SK-N-DZ (cell line): Measurements from ENCODE around the gene PCNX1.

Experiments
- DNase-seq: peaks from one replicate; pipeline ENCODE4 v3.0.0-alpha.2; 2015; ENCODE audit warnings: low spot score

Gene PCNX1

GRCh38 chr14:70957710-70958109, 50.5 kb downstream of the PCNX1 start:
- DNase-seq, result no peak

- no peak for DNase-seq
These were observed 55.7 kb downstream of the PCNX1 start for GRCh38 chr14:70962935-70963334.

GRCh38 chr14:70964492-70964891, 57.2 kb downstream of the PCNX1 start:
- DNase-seq, result no peak

- DNase-seq, result no peak
These were observed 64.3 kb downstream of the PCNX1 start for GRCh38 chr14:70971560-70971959.

GRCh38 chr14:70972107-70972976, 65.1 kb downstream of the PCNX1 start:
- DNase-seq, result peak; percentile 74

- no peak for DNase-seq
These were observed 69.3 kb downstream of the PCNX1 start for GRCh38 chr14:70976591-70976990.

GRCh38 chr14:70981000-70981952, 74.0 kb downstream of the PCNX1 start:
- DNase-seq, result no peak

GRCh38 chr14:70982200-70982599, 74.9 kb downstream of the PCNX1 start:
- no peak for DNase-seq

GRCh38 chr14:70987041-70987440, 79.8 kb downstream of the PCNX1 start:
- DNase-seq, result no peak

GRCh38 chr14:70988452-70988851, 81.2 kb downstream of the PCNX1 start:
- no peak for DNase-seq

- no peak for DNase-seq
These were observed 86.7 kb downstream of the PCNX1 start for GRCh38 chr14:70993931-70994330.

GRCh38 chr14:70995211-70995610, 88.0 kb downstream of the PCNX1 start:
- no peak for DNase-seq

GRCh38 chr14:70995671-70996070, 88.4 kb downstream of the PCNX1 start:
- DNase-seq, result no peak

GRCh38 chr14:70999117-70999516, 91.9 kb downstream of the PCNX1 start:
- DNase-seq, result no peak

GRCh38 chr14:71000091-71000490, 92.8 kb downstream of the PCNX1 start:
- DNase-seq, result no peak

GRCh38 chr14:71001742-71002141, 94.5 kb downstream of the PCNX1 start:
- peak; percentile 78 for DNase-seq

- DNase-seq, result no peak
These were observed 95.9 kb downstream of the PCNX1 start for GRCh38 chr14:71003156-71003555.

GRCh38 chr14:71004481-71004880, 97.2 kb downstream of the PCNX1 start:
- DNase-seq, result no peak

GRCh38 chr14:71005076-71005475, 97.8 kb downstream of the PCNX1 start:
- no peak for DNase-seq

GRCh38 chr14:71006200-71006563, 98.9 kb downstream of the PCNX1 start:
- no peak for DNase-seq

GRCh38 chr14:71011479-71011878, 104.2 kb downstream of the PCNX1 start:
- no peak for DNase-seq

- no peak for DNase-seq
These were observed 105.6 kb downstream of the PCNX1 start for GRCh38 chr14:71012888-71013287.
